HL-60/S4 treated with phorbol 12-myristate 13-acetate at 8.2 ng/mL for 4 days and 3 days (cell line): ENCODE measurements around the gene CCDC51.

Experiments used
- in situ Hi-C: fragments of 300-500 bp; cut with MboI; formaldehyde crosslinking; loops from 2 replicates; pipeline ENCODE4 v1.15.0; 2022; ENCODE audit warnings: low sequenced_read_pairs

The CCDC51 gene

GRCh38 chr3:48397767-48398681 lies 41.9 kb downstream of the CCDC51 start:
- in situ Hi-C loops, result no loop called here

DNA sequence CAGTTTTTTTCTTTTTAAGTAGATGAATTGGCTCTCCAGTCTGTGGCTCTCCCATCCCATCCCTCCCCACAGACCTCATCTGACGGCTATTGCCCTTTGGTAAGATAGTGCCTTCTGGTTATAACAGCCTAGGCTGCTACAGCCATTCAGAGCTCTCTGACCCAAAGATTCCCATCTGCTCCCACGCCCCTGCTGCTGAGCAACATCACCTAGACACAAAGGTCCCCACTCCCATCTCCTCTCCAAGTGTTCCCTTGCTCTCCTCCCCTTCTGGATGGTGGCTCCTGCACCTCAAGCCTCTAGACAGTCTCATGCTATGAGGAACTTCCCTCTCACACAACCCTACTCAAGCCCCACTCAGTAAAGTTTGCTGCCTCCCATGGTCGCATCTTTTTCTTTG lies 44.2 kb downstream of the CCDC51 start:
- in situ Hi-C loops, result no loop called here

- in situ Hi-C loops, result no loop called here
These were observed 45.5 kb downstream of the CCDC51 start for GRCh38 chr3:48394391-48394790.

- in situ Hi-C loops, result no loop called here
These were observed 51.0 kb downstream of the CCDC51 start for GRCh38 chr3:48388966-48389365.

GRCh38 chr3:48387634-48388033 lies 52.3 kb downstream of the CCDC51 start:
- in situ Hi-C loops, result no loop called here
